GM12874 (cell line): ENCODE measurements around the gene GSE1.

Experiments used
- CTCF ChIP-seq: IDR thresholded peaks from 2 replicates; pipeline ENCODE4 v1.5.1; 2011; ENCODE audit warnings: low read depth, mild to moderate bottlenecking, control low read depth, low read length, moderate library complexity; ENCODE audit not compliant: insufficient read depth

GSE1 gene

DNA sequence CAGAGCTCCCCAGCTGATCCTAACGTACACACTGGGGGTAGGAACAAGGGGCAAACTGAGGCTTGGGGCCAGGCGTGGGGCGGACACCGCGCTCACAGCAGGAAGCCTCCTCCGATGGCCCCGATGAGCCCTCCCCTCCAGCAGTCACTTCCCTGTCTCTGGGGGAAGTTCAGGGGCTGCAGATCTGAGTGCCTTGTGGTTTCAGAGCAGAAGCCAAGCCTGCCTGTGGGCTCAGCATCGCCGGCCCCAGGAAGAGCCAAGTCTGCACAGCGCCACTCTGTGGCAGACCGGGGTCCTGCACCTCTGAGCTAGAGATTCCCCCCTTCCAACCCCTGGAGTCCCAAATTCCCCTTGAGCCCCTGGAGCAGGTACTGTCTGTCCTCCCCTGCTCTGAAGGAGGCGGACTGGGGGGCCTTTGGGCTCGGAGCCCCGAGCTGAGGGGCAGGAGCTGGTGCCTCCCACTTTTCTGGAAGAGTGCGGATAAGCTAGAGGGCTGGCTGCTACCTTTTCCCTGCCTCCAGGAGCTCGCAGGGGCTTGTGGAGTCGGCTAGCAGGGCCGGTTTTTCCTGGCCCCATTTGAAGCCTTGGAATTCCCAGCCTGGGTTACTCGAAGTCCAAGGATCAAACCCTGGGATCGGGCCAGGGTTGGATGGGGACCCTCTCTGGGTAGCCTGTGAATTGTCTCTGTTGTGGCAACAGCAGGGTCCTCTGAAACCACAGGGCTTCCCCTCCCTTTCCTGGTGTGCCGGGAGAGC is 2.9 kb downstream of the GSE1 start:
- TF ChIP-seq CTCF = peak; percentile 98

DNA sequence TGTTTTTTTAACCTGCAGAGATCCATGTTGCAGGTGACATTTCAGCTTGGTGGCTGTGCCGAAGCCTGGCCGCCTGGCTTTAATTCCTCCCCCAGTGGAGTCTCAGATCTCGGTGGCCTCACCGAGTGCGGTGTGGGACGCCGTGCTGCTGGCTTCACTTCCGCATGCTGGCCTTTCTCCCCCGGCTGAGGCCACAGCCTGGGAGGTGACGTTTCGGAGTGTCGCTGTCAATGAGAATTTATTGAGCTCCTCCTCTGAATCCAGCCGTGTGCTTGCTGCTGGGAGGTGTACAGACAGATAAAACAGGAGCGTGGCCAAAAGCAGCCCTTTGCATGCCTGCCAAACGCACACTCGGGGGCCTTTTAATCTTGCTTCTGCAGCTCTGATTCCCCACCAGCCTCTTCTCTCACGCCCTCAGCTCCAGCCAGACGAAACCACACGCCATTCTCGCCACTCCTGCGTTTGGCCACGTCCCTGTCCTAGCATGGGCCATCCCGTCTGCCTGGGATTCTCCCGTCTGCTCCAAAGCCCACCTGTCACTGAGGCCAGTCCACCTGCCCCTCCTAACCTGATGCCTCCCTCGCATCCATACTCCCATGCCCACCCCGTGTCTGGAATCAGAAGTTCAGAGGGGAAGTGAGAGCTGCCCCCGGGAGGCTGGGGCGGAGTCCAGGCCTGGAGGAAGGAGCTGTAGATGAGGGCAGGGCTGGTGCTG is 3.6 kb downstream of the GSE1 start:
- no peak for TF ChIP-seq CTCF

DNA sequence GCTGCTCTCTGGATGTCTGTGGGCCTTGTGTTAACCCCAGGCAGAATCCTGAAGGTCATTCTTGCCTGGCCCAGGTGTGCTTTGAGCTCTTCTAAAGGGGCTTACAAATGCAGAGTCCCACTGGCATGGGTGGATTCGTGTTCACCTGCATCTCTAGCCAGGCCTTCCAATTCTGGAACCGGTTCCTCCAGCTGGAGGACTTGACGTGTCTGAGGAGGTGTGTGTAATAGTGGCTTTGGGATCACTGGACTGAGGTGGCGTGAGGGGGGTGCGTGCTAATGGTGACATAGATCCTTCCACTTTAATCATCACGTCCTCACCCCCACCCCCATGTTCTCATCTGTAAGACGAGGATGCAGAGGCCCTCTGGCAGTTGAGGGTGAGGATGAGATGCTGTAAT is 4.8 kb downstream of the GSE1 start:
- TF ChIP-seq CTCF = no peak

- TF ChIP-seq CTCF = no peak
These were observed 5.4 kb downstream of the GSE1 start for GRCh38 chr16:85618521-85618920.

DNA sequence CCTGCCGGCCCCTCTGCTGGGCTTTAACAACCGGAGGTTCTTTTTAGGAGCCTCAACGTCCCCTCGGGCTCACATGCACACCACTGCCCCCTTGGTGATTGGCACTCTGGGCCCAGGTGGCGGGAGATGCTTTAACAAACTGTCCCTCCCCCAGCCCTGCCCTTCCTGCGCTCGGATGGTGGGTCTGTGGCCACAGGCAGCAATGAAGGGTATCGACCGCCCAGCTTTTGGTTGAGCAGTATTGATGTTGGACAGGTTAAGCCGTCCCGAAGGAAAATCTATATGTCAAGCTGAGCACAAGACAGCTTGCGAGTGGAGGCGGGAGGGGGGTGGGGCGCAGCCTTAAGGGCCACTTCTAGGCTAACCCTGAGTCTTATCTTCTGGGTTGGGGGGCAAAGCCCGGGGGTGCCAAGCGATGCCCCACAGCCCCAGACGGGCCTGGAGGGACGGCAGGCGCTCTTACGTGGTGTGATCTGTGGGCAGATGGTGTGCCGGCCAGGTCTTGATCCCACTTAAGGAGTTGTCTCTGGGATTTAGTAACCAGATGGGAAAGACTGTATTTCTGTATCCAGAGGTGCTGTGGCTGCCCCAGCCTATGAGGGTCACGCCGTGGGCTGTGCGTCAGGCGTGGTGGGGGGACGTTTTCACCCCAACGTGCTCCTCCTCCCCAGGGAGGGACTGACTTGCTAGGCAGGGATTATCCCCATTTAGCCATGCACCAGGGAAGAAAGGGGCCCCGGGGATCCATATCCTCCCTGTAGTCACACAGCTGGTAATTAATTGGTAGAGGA is 6.2 kb downstream of the GSE1 start:
- no peak for TF ChIP-seq CTCF

DNA sequence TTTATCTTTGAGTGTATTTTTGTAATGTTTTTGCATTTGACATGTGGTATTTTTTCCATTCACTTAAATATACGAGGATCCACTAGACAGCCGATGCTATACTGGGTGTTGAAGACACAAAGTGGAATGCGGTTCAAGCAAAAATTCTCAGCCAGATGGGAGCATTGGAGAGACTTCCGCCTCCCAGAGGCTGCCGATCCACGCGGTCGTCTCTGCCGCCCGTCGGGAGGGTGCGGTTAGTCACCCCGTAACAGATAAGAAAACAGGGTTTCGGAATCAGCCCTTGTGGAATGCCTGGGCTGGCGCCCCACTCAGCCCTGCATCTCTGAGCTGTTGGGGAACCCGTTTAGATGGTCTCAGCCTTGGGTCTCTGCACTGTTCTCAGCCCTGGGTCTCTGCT is 7.3 kb downstream of the GSE1 start:
- no peak for TF ChIP-seq CTCF
